H1 (cell line): ENCODE results near the gene KRT222. TPM values are rescaled to one million over a fixed set of nuclear protein-coding genes. Genes with fewer than 3 reads are reported as not detected.

Experiments used
- CTCF ChIA-PET: fragments of 300-600 bp; sonication (Branson Sonifier 250); formaldehyde crosslinking; loops from one replicate; lab custom pipeline; 2021; ENCODE audit not compliant: partially characterized antibody; lab: Charles Lee
- POLR2A ChIA-PET: fragments of 300-600 bp; sonication (Branson Sonifier 250); formaldehyde crosslinking; loops from one replicate; lab custom pipeline; 2021; ENCODE audit warnings: inconsistent platforms; ENCODE audit not compliant: partially characterized antibody; lab: Charles Lee
- DNase-seq, 2 experiments: peaks; one replicate each; pipeline versions ENCODE4 v3.0.0 to v3.0.0-alpha.2; 2010 to 2022; ENCODE audit warnings: low spot score in 2 of 2, low read depth in 1 of 2, mixed read lengths in 1 of 2
- FAIRE-seq: peaks from 2 replicates; lab custom pipeline; 2011; peaks lifted over from hg19 to GRCh38; lab: Jason Lieb, UNC
- H2AFZ ChIP-seq: 2 replicates; pipeline ENCODE4 v1.8.1; 2012; ENCODE audit warnings: low read length, inconsistent platforms
- H2AK5ac ChIP-seq: 2 replicates; pipeline ENCODE4 v1.6.1; 2013; ENCODE audit warnings: low read depth, low read length
- H2BK120ac ChIP-seq: replicated peaks from 2 replicates; pipeline ENCODE3; 2013; ENCODE audit warnings: low read depth, low read length, inconsistent platforms
- H2BK12ac ChIP-seq: 2 replicates; pipeline ENCODE4 v1.6.1; 2013; ENCODE audit warnings: low read depth, low read length
- H2BK15ac ChIP-seq: 2 replicates; pipeline ENCODE4 v1.6.1; 2013; ENCODE audit warnings: low read length
- H2BK20ac ChIP-seq: 2 replicates; pipeline ENCODE4 v1.6.1; 2013; ENCODE audit warnings: low read length
- H2BK5ac ChIP-seq: 2 replicates; pipeline ENCODE4 v1.6.1; 2013; ENCODE audit warnings: low read depth, low read length
- H3K14ac ChIP-seq: 2 replicates; pipeline ENCODE4 v1.6.1; 2013; ENCODE audit warnings: inconsistent platforms; ENCODE audit not compliant: insufficient read length
- H3K18ac ChIP-seq: 2 replicates; pipeline ENCODE4 v1.6.1; 2013; ENCODE audit warnings: low read length; ENCODE audit errors: extremely low read depth
- H3K23ac ChIP-seq: 2 replicates; pipeline ENCODE4 v1.6.1; 2013; ENCODE audit warnings: inconsistent platforms; ENCODE audit not compliant: insufficient read length
- H3K23me2 ChIP-seq: 2 replicates; pipeline ENCODE4 v1.6.1; 2013; ENCODE audit warnings: low read depth, low read length
- H3K27ac ChIP-seq: 2 replicates; pipeline ENCODE4 v1.6.1; 2011; ENCODE audit warnings: low read depth, low read length, inconsistent platforms
- H3K27me3 ChIP-seq, 4 experiments: replicated peaks in 1 of 4; 1 replicate in 1 of 4; 2 replicates in 3 of 4; pipeline versions ENCODE4 v1.6.1 to v1.8.1; 2011 to 2013; ENCODE audit warnings: low read length in 3 of 4, mild to moderate bottlenecking in 3 of 4, inconsistent platforms in 2 of 4, mixed read lengths in 2 of 4, moderate library complexity in 1 of 4; ENCODE audit not compliant: control insufficient read depth in 3 of 4, insufficient read depth in 3 of 4; ENCODE audit errors: extremely low read depth in 1 of 4
- H3K36me3 ChIP-seq, 4 experiments: 2 replicates each; pipeline versions ENCODE4 v1.6.1 to v1.8.1; 2011 to 2013; ENCODE audit warnings: mild to moderate bottlenecking in 4 of 4, low read length in 3 of 4, moderate library complexity in 2 of 4, control low read depth in 1 of 4, inconsistent platforms in 1 of 4; ENCODE audit not compliant: insufficient read depth in 4 of 4, control insufficient read depth in 2 of 4
- H3K4ac ChIP-seq: replicated peaks from 2 replicates; pipeline ENCODE3; 2013; ENCODE audit warnings: low read length, low read depth, mixed read lengths, inconsistent platforms; ENCODE audit not compliant: insufficient read length
- H3K4me1 ChIP-seq, 4 experiments: replicated peaks in 1 of 4; 1 replicate in 1 of 4; 2 replicates in 3 of 4; pipeline versions ENCODE4 v1.6.1 to v1.8.1; 2011 to 2013; ENCODE audit warnings: low read length in 3 of 4, inconsistent platforms in 2 of 4, mixed read lengths in 1 of 4; ENCODE audit not compliant: insufficient read depth in 4 of 4, control insufficient read depth in 3 of 4
- H3K4me2 ChIP-seq, 2 experiments: 2 replicates each; pipeline versions ENCODE4 v1.6.1 to v1.8.1; 2011 to 2013; ENCODE audit warnings: low read depth in 2 of 2, low read length in 2 of 2, control low read depth in 1 of 2, inconsistent platforms in 1 of 2, mild to moderate bottlenecking in 1 of 2; ENCODE audit not compliant: insufficient read depth in 1 of 2
- H3K4me3 ChIP-seq, 4 experiments: fragments of 200-600, 300-600 bp in 1 of 4; sonication (generic), shearing (Covaris generic), sonication (Bioruptor Twin) in 1 of 4; 2 replicates each; pipeline versions ENCODE4 v1.5.1 to v1.8.1; 2011 to 2016; ENCODE audit warnings: low read length in 4 of 4, low read depth in 3 of 4, control low read depth in 2 of 4, inconsistent platforms in 2 of 4, mild to moderate bottlenecking in 2 of 4, mixed read lengths in 1 of 4, moderate library complexity in 1 of 4; ENCODE audit not compliant: insufficient read depth in 2 of 4; ENCODE audit errors: extremely low read depth in 1 of 4
- H3K56ac ChIP-seq: replicated peaks from 2 replicates; pipeline ENCODE3; 2013; ENCODE audit warnings: low read depth, mild to moderate bottlenecking, mixed read lengths, low read length, inconsistent platforms; ENCODE audit not compliant: insufficient read length
- H3K79me1 ChIP-seq: 2 replicates; pipeline ENCODE4 v1.6.1; 2013; ENCODE audit warnings: low read depth, low read length, control low read depth
- H3K79me2 ChIP-seq, 2 experiments: 2 replicates each; pipeline versions ENCODE4 v1.6.1 to v1.8.1; 2012 to 2013; ENCODE audit warnings: low read length in 2 of 2, mild to moderate bottlenecking in 2 of 2, inconsistent platforms in 1 of 2; ENCODE audit not compliant: insufficient read depth in 2 of 2, control insufficient read depth in 1 of 2
- H3K9ac ChIP-seq, 4 experiments: replicated peaks in 1 of 4; 1 replicate in 1 of 4; 2 replicates in 3 of 4; pipeline versions ENCODE4 v1.6.1 to v1.8.1; 2011 to 2013; ENCODE audit warnings: low read depth in 3 of 4, low read length in 3 of 4, control low read depth in 2 of 4, mild to moderate bottlenecking in 2 of 4, moderate library complexity in 2 of 4, inconsistent platforms in 1 of 4; ENCODE audit errors: extremely low read depth in 1 of 4
- H3K9me3 ChIP-seq, 2 experiments: 2 replicates each; pipeline versions ENCODE4 v1.6.1 to v1.8.1; 2012 to 2013; ENCODE audit warnings: mild to moderate bottlenecking in 2 of 2, moderate library complexity in 2 of 2, control low read depth in 1 of 2, inconsistent platforms in 1 of 2, low read depth in 1 of 2, low read length in 1 of 2, mixed read lengths in 1 of 2; ENCODE audit not compliant: insufficient read depth in 2 of 2
- H4K20me1 ChIP-seq, 2 experiments: replicated peaks in 1 of 2; 2 replicates each; pipeline versions ENCODE3 to v1.8.1; 2011 to 2013; ENCODE audit warnings: inconsistent platforms in 2 of 2, low read length in 2 of 2, mild to moderate bottlenecking in 1 of 2; ENCODE audit not compliant: insufficient read depth in 2 of 2, control insufficient read depth in 1 of 2
- H4K5ac ChIP-seq: 2 replicates; pipeline ENCODE4 v1.6.1; 2013; ENCODE audit warnings: low read length, low read depth, mixed read lengths, inconsistent platforms; ENCODE audit not compliant: insufficient read length
- H4K8ac ChIP-seq: 2 replicates; pipeline ENCODE4 v1.8.0; 2013; ENCODE audit warnings: mild to moderate bottlenecking, moderate library complexity, low read length, inconsistent platforms; ENCODE audit not compliant: insufficient read depth; ENCODE audit errors: extremely low read depth
- H4K91ac ChIP-seq: replicated peaks from 2 replicates; pipeline ENCODE3; 2013; ENCODE audit warnings: low read length, mixed read lengths, inconsistent platforms; ENCODE audit not compliant: insufficient read length
- BACH1 ChIP-seq: IDR thresholded peaks from 2 replicates; pipeline ENCODE4 v1.6.1; 2012; ENCODE audit warnings: low read length, improper control_type of control experiment
- BCL11A ChIP-seq, 2 experiments: IDR thresholded peaks; one replicate each; pipeline ENCODE4 v1.6.1; 2011; ENCODE audit warnings: low read depth in 2 of 2, low read length in 2 of 2, mild to moderate bottlenecking in 2 of 2
- CBX8 ChIP-seq: fragments of 300-800, 300-1000 bp; sonication (generic); IDR thresholded peaks from 2 replicates; pipeline ENCODE4 v1.7.1; 2016; ENCODE audit warnings: low read depth, low read length, borderline replicate concordance
- EGR1 ChIP-seq: IDR thresholded peaks from 2 replicates; pipeline ENCODE4 v1.6.1; 2011; ENCODE audit warnings: low read depth, low read length, borderline replicate concordance
- EP300 ChIP-seq, 2 experiments: IDR thresholded peaks; 1 replicate in 1 of 2; 2 replicates in 1 of 2; pipeline ENCODE4 v1.6.1; 2011 to 2012; ENCODE audit warnings: low read depth in 2 of 2, low read length in 2 of 2, mild to moderate bottlenecking in 2 of 2, borderline replicate concordance in 1 of 2, inconsistent platforms in 1 of 2, moderate library complexity in 1 of 2
- HDAC2 ChIP-seq, 2 experiments: fragments of 300-600 bp in 1 of 2; sonication (generic) in 1 of 2; IDR thresholded peaks; 2 replicates each; pipeline ENCODE4 v1.6.1; 2011 to 2012; ENCODE audit warnings: low read depth in 2 of 2, low read length in 2 of 2, mild to moderate bottlenecking in 2 of 2, moderate library complexity in 2 of 2, borderline replicate concordance in 1 of 2, inconsistent platforms in 1 of 2
- HDAC6 ChIP-seq: IDR thresholded peaks from one replicate; pipeline ENCODE4 v1.7.1; 2012; ENCODE audit warnings: low read depth, mild to moderate bottlenecking, inconsistent platforms, low read length, moderate library complexity
- KDM1A ChIP-seq: fragments of 200-600, 300-600 bp; sonication (generic); IDR thresholded peaks from 2 replicates; pipeline ENCODE4 v1.7.1; 2016; ENCODE audit warnings: mild to moderate bottlenecking, low read length, borderline replicate concordance
- MAFK ChIP-seq: IDR thresholded peaks from 2 replicates; pipeline ENCODE4 v1.6.1; 2012; ENCODE audit warnings: low read depth, mild to moderate bottlenecking, improper control_type of control experiment, low read length
- POLR2A ChIP-seq, 2 experiments: IDR thresholded peaks; 1 replicate in 1 of 2; 2 replicates in 1 of 2; pipeline ENCODE4 v1.6.1; 2011; ENCODE audit warnings: low read depth in 2 of 2, low read length in 2 of 2, mild to moderate bottlenecking in 2 of 2; ENCODE audit errors: control extremely low read depth in 1 of 2
- RBBP5 ChIP-seq: IDR thresholded peaks from 2 replicates; pipeline ENCODE4 v1.7.1; 2012; ENCODE audit warnings: low read depth, mild to moderate bottlenecking, inconsistent platforms, low read length, moderate library complexity, borderline replicate concordance
- SP1 ChIP-seq: IDR thresholded peaks from 2 replicates; pipeline ENCODE4 v1.6.1; 2011; ENCODE audit warnings: low read depth, low read length
- TBP ChIP-seq: IDR thresholded peaks from 2 replicates; pipeline ENCODE4 v1.6.1; 2011; ENCODE audit warnings: low read depth, low read length, improper control_type of control experiment
- WGBS, 2 experiments: shearing (Covaris generic) in 1 of 2; methylation state at CpG; one replicate each; pipeline versions ENCODE4 v1.1.6 to v1.1.7; 2013 to 2015; ENCODE audit warnings: low lambda C conversion rate in 2 of 2, mixed read lengths in 2 of 2, inconsistent platforms in 1 of 2, low coverage in 1 of 2, missing lambda C conversion rate in 1 of 2; ENCODE audit not compliant: insufficient replicate concordance in 2 of 2, insufficient coverage in 1 of 2, insufficient read length in 1 of 2; ENCODE audit errors: extremely low coverage in 1 of 2, missing lambda C conversion rate in 1 of 2; 5-methylcytosine and 5-hydroxymethylcytosine counted together
- polyA plus RNA-seq, 7 experiments: library from polyadenylated mRNA; depleted of rRNA in 3 of 7; stranded (reverse) in 5 of 7; unstranded in 2 of 7; fragments of >200 nt in 5 of 7; fragments of 200-250 nt in 2 of 7; gene quantifications; 1 replicate in 5 of 7; 2 replicates in 1 of 7; 4 replicates in 1 of 7; pipeline versions ENCODE4 v1.2.1 to v1.2.3, GENCODE V29; 2011 to 2013; ENCODE audit warnings: missing spikeins in 2 of 7, mixed read lengths in 2 of 7
- total RNA-seq: library from RNA; stranded (reverse); fragmentation: NEBNext Ultra II Directional; extraction: Animal tissue kit (Norgen Biotek cat#: 25700); gene quantifications from 2 replicates; pipeline ENCODE4 v1.2.1, GENCODE V29; 2021
- TF ChIP-seq, protein P1 (sequence below): IDR thresholded peaks from 2 replicates; pipeline ENCODE4 v1.6.1; 2012; ENCODE audit warnings: inconsistent platforms

The KRT222 gene
- total and polyA plus RNA-seq, 2 of the 8 experiments (the other 6 are each of a cell fraction or from before 2014, with no cell fraction given): 0.08 to 0.61 TPM

GRCh38 chr17:40622509-40622928 is 42.5 kb downstream of the KRT222 start:
- no peak overlapping the region for H2AK5ac ChIP-seq
- no peaks in the 10 kb centered on the region; a peak in 1 of 7 replicates for H3K4me1 ChIP-seq
- no peak overlapping the region for H3K14ac ChIP-seq
- no peak overlapping the region for H2BK5ac ChIP-seq
- H3K79me2 ChIP-seq: no peaks in the 10 kb centered on the region
- FAIRE-seq: no peak
- no peak overlapping the region for H2AFZ ChIP-seq
- H3K18ac ChIP-seq: no peak overlapping the region
- no peaks in the 10 kb centered on the region for H3K9me3 ChIP-seq
- H2BK12ac ChIP-seq: no peak overlapping the region
- H4K5ac ChIP-seq: no peak overlapping the region
- H2BK15ac ChIP-seq: no peak overlapping the region
- H3K4ac ChIP-seq: no peak overlapping the region
- no peaks in the 10 kb centered on the region for H3K23me2 ChIP-seq
- no peak overlapping the region for H3K9ac ChIP-seq
- POLR2A ChIA-PET: interaction anchor here (1.6 kb wide), 1 partner anchor 25 kb away, joined by 4 read pairs; the partner anchor contains the start of gene SMARCE1
- no peaks in the 10 kb centered on the region for H3K79me1 ChIP-seq
- H3K4me3 ChIP-seq: no peak overlapping the region
- CTCF ChIA-PET: no interaction called here
- H4K91ac ChIP-seq: no peak overlapping the region
- no peak overlapping the region for H3K27ac ChIP-seq
- H4K8ac ChIP-seq: no peak overlapping the region
- no peak overlapping the region for H3K23ac ChIP-seq
- no peaks in the 10 kb centered on the region for H3K27me3 ChIP-seq
- no peak overlapping the region for H2BK120ac ChIP-seq
- no peak overlapping the region for H3K56ac ChIP-seq
- H3K36me3 ChIP-seq: no peaks in the 10 kb centered on the region; a peak in 1 of 8 replicates
- H3K4me2 ChIP-seq: no peak overlapping the region
- no peak overlapping the region for H2BK20ac ChIP-seq
- no peak for DNase-seq
- H4K20me1 ChIP-seq: no peaks in the 10 kb centered on the region
- WGBS, 2 experiments: 79% methylated on average over 3 of the region's 3 CpGs; no CpG with 5 or more reads in 1 of the 2 experiments
- TF ChIP-seq MAFK (no peak), EP300 (IDR thresholded peaks at IDR 0.05; ENCODE audit: borderline replicate concordance in 1 of 2, low read depth in 2 of 2, low read length in 2 of 2) (no peak), BCL11A (IDR thresholded peaks at IDR 0.05; ENCODE audit: low read depth in 2 of 2, low read length in 2 of 2) (no peak), TBP (no peak), CBX8 (no peak), RBBP5 (no peak), POLR2A (IDR thresholded peaks at IDR 0.05; ENCODE audit: control extremely low read depth in 1 of 2, low read depth in 2 of 2, low read length in 2 of 2) (no peak), EGR1 (no peak), KDM1A (no peak), HDAC2 (IDR thresholded peaks at IDR 0.05; ENCODE audit: borderline replicate concordance in 1 of 2, low read depth in 2 of 2, low read length in 2 of 2) (no peak), HDAC6 (no peak), BACH1 (no peak), SP1 (no peak)
- TF ChIP-seq, protein P1, sequence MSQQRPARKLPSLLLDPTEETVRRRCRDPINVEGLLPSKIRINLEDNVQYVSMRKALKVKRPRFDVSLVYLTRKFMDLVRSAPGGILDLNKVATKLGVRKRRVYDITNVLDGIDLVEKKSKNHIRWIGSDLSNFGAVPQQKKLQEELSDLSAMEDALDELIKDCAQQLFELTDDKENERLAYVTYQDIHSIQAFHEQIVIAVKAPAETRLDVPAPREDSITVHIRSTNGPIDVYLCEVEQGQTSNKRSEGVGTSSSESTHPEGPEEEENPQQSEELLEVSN: no peak
